SK-N-MC (cell line): ENCODE measurements around the gene MAP4K5.

ENCODE experiments used
- EZH2 ChIP-seq: fragments of 200-600 bp; sonication (generic); IDR thresholded peaks from one replicate; pipeline ENCODE4 v1.6.1; 2017; ENCODE audit warnings: antibody characterized with exemption
- FOXP2 ChIP-seq: optimal IDR thresholded peaks from 2 replicates; pipeline ENCODE3; 2011; ENCODE audit warnings: mild to moderate bottlenecking, moderate library complexity; ENCODE audit not compliant: insufficient read depth; ENCODE audit errors: extremely low read length, control extremely low read depth
- POLR2AphosphoS5 ChIP-seq: IDR thresholded peaks from 2 replicates; pipeline ENCODE4 v1.6.1; 2012; ENCODE audit warnings: mild to moderate bottlenecking, low read depth, low read length, borderline replicate concordance

DNA sequence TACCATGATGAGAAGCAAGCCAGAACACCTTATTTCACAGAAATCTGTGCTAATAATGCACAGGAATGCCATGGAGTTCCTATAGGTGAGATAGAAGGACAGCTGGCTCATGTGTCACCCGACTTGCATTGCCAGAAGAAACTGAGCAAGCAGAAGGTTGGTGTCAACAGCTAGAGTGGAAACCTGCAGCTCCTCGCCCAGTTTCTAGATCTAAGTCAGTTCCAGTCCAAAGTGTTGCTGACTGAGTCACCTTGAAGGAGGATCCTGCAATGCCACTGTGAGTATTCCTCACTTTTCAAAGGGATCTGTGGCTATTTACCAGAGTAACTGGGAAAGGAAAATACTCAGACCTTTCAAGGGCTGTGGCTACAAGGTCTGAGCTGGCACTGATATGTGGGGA, 152.8 kb downstream of the MAP4K5 start:
- TF ChIP-seq EZH2 (no peak), POLR2AphosphoS5 (no peak), FOXP2 (no peak)
